ENCODE measurements around the gene CCDC28B.

The CCDC28B gene

GRCh38 chr1:32249831-32250525 is 49.6 kb downstream of the CCDC28B start:
- in situ Hi-C loops (cut with MboI; ENCODE audit: low sequenced_read_pairs), result no loop called here

- in situ Hi-C loops (cut with MboI; ENCODE audit: low sequenced_read_pairs), result no loop called here
Observed at GRCh38 chr1:32250893-32251716, 50.7 kb downstream of the CCDC28B start, which contains the start of gene LCK. Gene LCK (plus strand): TSS chr1:32251265. CDS start chr1:32274330, 23,065 bp downstream.
